ENCODE results near the gene PPP1R15B. TPM values are rescaled to one million over a fixed set of nuclear protein-coding genes. Genes with fewer than 3 reads are reported as not detected.

PPP1R15B gene
- total RNA-seq, 4 donors from 2014 or later = 29.5 to 42.3 (median 34.0) TPM

- Histone ChIP-seq H3K36me3 (peaks cover 0 to 7% (median 0%) of the 10 kb centered on the region in 3 donors), H3K4me1 (peaks cover 16 to 48% (median 17%) of the 10 kb centered on the region in 3 donors), H3K27ac (peak overlapping the region; percentile 94 to 100 (median 98)), H3K9me3 (no peaks in the 10 kb centered on the region), H3K4me3 (peak overlapping the region; percentile 74 to 99 (median 88)), H3K27me3 (no peaks in the 10 kb centered on the region)
- TF ChIP-seq POLR2A (IDR thresholded peaks at IDR 0.05) (peak in 1 of 4 donors; percentile 10), CTCF (IDR thresholded peaks at IDR 0.05) (no peak)
- DNase-seq = no peak
- 0% methylated on average over 4 to 27 of the region's 38 CpGs for WGBS, 2 donors
- intact Hi-C loops (cut with DNase I) = no loop called here
These were observed 748 bp downstream of the PPP1R15B start for GRCh38 chr1:204410688-204411450.

- peaks cover 17 to 53% (median 23%) of the 10 kb centered on the region in 3 donors for H3K4me1 ChIP-seq
- no peaks in the 10 kb centered on the region for H3K9me3 ChIP-seq
- DNase-seq = no peak
- TF ChIP-seq CTCF (IDR thresholded peaks at IDR 0.05) (no peak), POLR2A (IDR thresholded peaks at IDR 0.05) (no peak)
- intact Hi-C loops (cut with DNase I) = no loop called here
- H3K27me3 ChIP-seq = no peaks in the 10 kb centered on the region
- peak overlapping the region; percentile 94 to 100 (median 98) for H3K27ac ChIP-seq
- peaks cover 0 to 15% (median 3%) of the 10 kb centered on the region in 3 donors for H3K36me3 ChIP-seq
- H3K4me3 ChIP-seq = peak overlapping the region; percentile 74 to 99 (median 88)
- WGBS, 2 donors = 0 to 1% methylated on average over 5 to 7 of the region's 10 CpGs
These were observed 1.6 kb downstream of the PPP1R15B start for GRCh38 chr1:204409836-204410687.

GRCh38 chr1:204409123-204409522, 2.5 kb downstream of the PPP1R15B start:
- H3K4me1 ChIP-seq = peaks cover 17 to 63% (median 23%) of the 10 kb centered on the region in 3 donors
- 0% methylated on average over 3 of the region's 3 CpGs for WGBS, 2 donors
- peaks cover 0 to 25% (median 7%) of the 10 kb centered on the region in 3 donors for H3K36me3 ChIP-seq
- intact Hi-C loops (cut with DNase I) = no loop called here
- H3K27ac ChIP-seq = peak overlapping the region; percentile 94 to 100 (median 98)
- peak overlapping the region; percentile 74 to 99 (median 88) for H3K4me3 ChIP-seq
- no peaks in the 10 kb centered on the region for H3K27me3 ChIP-seq
- H3K9me3 ChIP-seq = no peaks in the 10 kb centered on the region
- TF ChIP-seq CTCF (IDR thresholded peaks at IDR 0.05) = no peak
- TF ChIP-seq POLR2A (IDR thresholded peaks at IDR 0.05) = no peak
- DNase-seq = no peak

- peaks cover 17 to 67% (median 23%) of the 10 kb centered on the region in 3 donors for H3K4me1 ChIP-seq
- 0 to 3% methylated on average over 1 of the region's 1 CpG for WGBS, 2 donors
- TF ChIP-seq CTCF (IDR thresholded peaks at IDR 0.05) = no peak
- no peak for TF ChIP-seq POLR2A (IDR thresholded peaks at IDR 0.05)
- peak overlapping the region in 3 of 4 donors; percentile 11 to 100 (median 99) for H3K27ac ChIP-seq
- DNase-seq = no peak
- no peaks in the 10 kb centered on the region for H3K27me3 ChIP-seq
- peaks cover 0 to 30% (median 13%) of the 10 kb centered on the region in 3 donors for H3K36me3 ChIP-seq
- peak overlapping the region; percentile 74 to 99 (median 88) for H3K4me3 ChIP-seq
- no peaks in the 10 kb centered on the region for H3K9me3 ChIP-seq
- intact Hi-C loops (cut with DNase I) = no loop called here
These were observed 3.0 kb downstream of the PPP1R15B start for GRCh38 chr1:204408602-204409001.

Measured in esophagus squamous epithelium (tissue), 5 donors.